ENCODE measurements around the gene SEMA4D.

Gene SEMA4D

GRCh38 chr9:89462199-89462598, 35.7 kb downstream of the SEMA4D start:
- no peak for DNase-seq

- DNase-seq = no peak
Observed at GRCh38 chr9:89461265-89461664, 36.6 kb downstream of the SEMA4D start.

- DNase-seq = no peak
Observed at GRCh38 chr9:89460551-89460950, 37.4 kb downstream of the SEMA4D start.

GRCh38 chr9:89458768-89459496, 39.0 kb downstream of the SEMA4D start:
- DNase-seq = no peak

GRCh38 chr9:89457376-89457855, 40.5 kb downstream of the SEMA4D start:
- no peak for DNase-seq

GRCh38 chr9:89455356-89455824, 42.5 kb downstream of the SEMA4D start:
- no peak for DNase-seq

- no peak for DNase-seq
Observed at GRCh38 chr9:89454498-89455355, 43.2 kb downstream of the SEMA4D start.

- no peak for DNase-seq
Observed at GRCh38 chr9:89453452-89453851, 44.5 kb downstream of the SEMA4D start.

GRCh38 chr9:89452561-89452960, 45.4 kb downstream of the SEMA4D start:
- no peak for DNase-seq

GRCh38 chr9:89450213-89450612, 47.7 kb downstream of the SEMA4D start:
- DNase-seq = no peak

- DNase-seq = no peak
Observed at GRCh38 chr9:89449261-89449671, 48.6 kb downstream of the SEMA4D start.

GRCh38 chr9:89448821-89449220, 49.1 kb downstream of the SEMA4D start:
- no peak for DNase-seq

- DNase-seq = no peak
Observed at GRCh38 chr9:89448381-89448780, 49.5 kb downstream of the SEMA4D start.

GRCh38 chr9:89447416-89447815, 50.5 kb downstream of the SEMA4D start:
- no peak for DNase-seq

- no peak for DNase-seq
Observed at GRCh38 chr9:89446961-89447310, 51.0 kb downstream of the SEMA4D start.

- DNase-seq = no peak
Observed at GRCh38 chr9:89446261-89446960, 51.5 kb downstream of the SEMA4D start.

GRCh38 chr9:89445801-89446251, 52.1 kb downstream of the SEMA4D start:
- no peak for DNase-seq

- no peak for DNase-seq
Observed at GRCh38 chr9:89444925-89445765, 52.8 kb downstream of the SEMA4D start.

GRCh38 chr9:89444274-89444673, 53.6 kb downstream of the SEMA4D start:
- DNase-seq = no peak

GRCh38 chr9:89442981-89443814, 54.7 kb downstream of the SEMA4D start:
- no peak for DNase-seq

GRCh38 chr9:89442501-89442978, 55.4 kb downstream of the SEMA4D start:
- DNase-seq = no peak
